Measurements from ENCODE around the gene ETFA. TPM values are rescaled to one million over a fixed set of nuclear protein-coding genes. Genes with fewer than 3 reads are reported as not detected.
A peak's percentile ranks its signal among the peaks of the same experiment; 100 is the strongest.

Gene ETFA
- total RNA-seq, 1 donor from 2014 or later: 81.2 TPM

DNA sequence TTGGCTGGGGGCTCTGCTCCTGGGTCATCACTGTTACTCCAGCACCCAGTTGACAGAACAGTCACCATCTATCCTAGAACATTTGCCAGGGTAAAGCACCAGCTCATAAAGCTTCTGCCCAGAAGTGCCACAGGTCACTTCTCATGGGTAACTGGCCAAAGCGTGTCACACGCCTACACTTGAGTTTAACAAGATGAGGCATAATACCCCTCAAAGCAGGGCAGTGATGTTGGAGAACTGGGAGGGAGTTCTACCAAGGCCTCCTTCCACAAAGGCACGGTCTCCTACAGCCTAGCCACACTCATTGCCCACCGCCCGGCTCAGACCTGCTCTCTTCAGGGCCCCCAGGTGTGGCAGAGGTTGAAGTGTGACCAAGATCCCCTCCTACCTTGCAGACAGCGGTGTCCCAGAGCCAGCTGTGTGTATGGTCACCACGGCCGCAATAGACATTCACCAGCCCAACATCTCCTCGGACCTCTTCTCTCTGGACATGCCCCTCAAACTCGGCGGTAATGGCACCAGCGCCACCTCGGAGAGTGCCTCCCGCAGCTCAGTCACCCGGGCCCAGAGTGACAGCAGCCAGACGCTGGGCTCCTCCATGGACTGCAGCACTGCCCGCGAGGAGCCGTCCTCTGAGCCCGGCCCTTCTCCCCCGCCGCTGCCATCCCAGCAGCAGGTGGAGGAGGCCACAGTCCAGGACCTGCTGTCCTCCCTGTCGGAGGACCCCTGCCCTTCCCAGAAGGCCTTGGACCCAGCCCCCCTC is 107.7 kb downstream of the ETFA start:
- peak in 1 of 2 donors; percentile 5 for ATAC-seq
- H3K36me3 ChIP-seq: peaks cover 15% of the 10 kb centered on the region

DNA sequence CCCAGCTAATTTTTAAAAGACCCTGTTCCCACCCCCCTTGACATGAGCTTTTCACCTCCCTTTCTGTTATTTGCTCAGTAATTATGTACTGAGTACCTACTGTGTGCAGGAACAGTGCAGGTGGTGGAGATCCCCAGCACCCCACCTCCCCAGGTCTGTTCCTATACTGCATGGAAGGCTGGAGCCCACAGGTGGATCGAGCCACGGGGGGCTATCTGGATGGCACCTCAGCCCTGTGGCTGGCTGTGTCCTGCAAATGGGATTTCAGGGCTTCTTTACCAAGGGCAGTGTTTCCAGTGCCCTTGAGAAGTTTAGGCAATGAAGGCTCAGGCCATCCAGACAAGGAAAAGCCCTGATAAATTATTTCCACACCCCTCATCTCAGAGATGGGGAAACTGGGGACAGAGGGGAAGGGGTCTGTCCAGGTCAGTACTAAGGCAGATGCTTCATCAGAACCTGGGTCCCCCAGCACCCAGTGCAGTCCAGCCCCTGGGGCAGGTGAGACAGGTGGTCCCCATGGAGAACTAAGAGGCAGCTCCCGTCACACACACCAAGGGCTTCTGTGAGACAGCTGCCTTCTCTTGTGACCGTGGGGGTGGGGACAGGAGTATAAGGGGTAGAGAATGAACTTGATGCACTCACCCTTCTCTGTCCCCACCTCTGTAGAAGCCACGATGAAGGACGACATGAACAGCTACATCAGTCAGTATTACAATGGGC is 109.6 kb downstream of the ETFA start:
- Histone ChIP-seq H3K9me3 (no peaks in the 10 kb centered on the region), H3K4me1 (peaks cover 4% of the 10 kb centered on the region), H3K4me3 (no peak overlapping the region), H3K27me3 (ENCODE audit: low read depth) (no peaks in the 10 kb centered on the region), H3K36me3 (peaks cover 5% of the 10 kb centered on the region), H3K27ac (no peak overlapping the region)
- DNase-seq (no peak), ATAC-seq (no peak)
- intact Hi-C loops (cut with DNase I): no loop called here
- TF ChIP-seq, protein P1, sequence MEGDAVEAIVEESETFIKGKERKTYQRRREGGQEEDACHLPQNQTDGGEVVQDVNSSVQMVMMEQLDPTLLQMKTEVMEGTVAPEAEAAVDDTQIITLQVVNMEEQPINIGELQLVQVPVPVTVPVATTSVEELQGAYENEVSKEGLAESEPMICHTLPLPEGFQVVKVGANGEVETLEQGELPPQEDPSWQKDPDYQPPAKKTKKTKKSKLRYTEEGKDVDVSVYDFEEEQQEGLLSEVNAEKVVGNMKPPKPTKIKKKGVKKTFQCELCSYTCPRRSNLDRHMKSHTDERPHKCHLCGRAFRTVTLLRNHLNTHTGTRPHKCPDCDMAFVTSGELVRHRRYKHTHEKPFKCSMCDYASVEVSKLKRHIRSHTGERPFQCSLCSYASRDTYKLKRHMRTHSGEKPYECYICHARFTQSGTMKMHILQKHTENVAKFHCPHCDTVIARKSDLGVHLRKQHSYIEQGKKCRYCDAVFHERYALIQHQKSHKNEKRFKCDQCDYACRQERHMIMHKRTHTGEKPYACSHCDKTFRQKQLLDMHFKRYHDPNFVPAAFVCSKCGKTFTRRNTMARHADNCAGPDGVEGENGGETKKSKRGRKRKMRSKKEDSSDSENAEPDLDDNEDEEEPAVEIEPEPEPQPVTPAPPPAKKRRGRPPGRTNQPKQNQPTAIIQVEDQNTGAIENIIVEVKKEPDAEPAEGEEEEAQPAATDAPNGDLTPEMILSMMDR (IDR thresholded peaks at IDR 0.05): no peak

More for the DNA sequence above, 107.7 kb downstream of the ETFA start:
- no peaks in the 10 kb centered on the region for H3K4me1 ChIP-seq
- DNase-seq: no peak
- H3K27ac ChIP-seq: no peak overlapping the region
- TF ChIP-seq, protein P1 (IDR thresholded peaks at IDR 0.05): no peak
- intact Hi-C loops (cut with DNase I): no loop called here
- no peak overlapping the region for H3K4me3 ChIP-seq
- no peaks in the 10 kb centered on the region for H3K9me3 ChIP-seq
- H3K27me3 ChIP-seq (ENCODE audit: low read depth): no peaks in the 10 kb centered on the region

DNA sequence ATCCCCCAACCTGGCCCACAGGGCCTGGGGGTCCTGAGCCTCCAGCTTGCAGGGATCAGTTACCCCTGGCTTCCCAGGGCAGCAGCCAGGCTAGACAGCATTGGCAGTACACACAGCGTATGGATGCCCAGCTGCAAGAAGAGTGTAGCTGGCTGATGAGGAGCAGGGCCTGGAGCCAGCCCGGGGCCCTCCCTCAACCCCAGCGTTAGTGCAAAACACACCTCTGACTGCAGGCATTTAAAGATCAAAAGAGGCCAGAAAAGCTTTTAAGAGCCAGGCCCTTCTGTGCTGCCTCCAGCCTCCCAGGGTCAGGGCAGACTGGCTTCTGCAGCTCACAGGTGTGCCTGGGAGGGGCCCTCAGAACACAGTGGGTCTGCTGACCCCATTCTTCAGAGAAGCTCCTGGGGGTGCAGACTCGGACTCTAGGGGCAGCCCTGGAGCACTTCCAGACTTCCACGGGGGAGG is 110.6 kb downstream of the ETFA start:
- TF ChIP-seq, protein P1 (IDR thresholded peaks at IDR 0.05): no peak
- Histone ChIP-seq H3K4me1 (peaks cover 8% of the 10 kb centered on the region), H3K36me3 (peaks cover 2% of the 10 kb centered on the region), H3K9me3 (no peaks in the 10 kb centered on the region), H3K27me3 (ENCODE audit: low read depth) (no peaks in the 10 kb centered on the region), H3K4me3 (no peak overlapping the region), H3K27ac (no peak overlapping the region)
- intact Hi-C loops (cut with DNase I): no loop called here
- DNase-seq (no peak), ATAC-seq (no peak)

DNA sequence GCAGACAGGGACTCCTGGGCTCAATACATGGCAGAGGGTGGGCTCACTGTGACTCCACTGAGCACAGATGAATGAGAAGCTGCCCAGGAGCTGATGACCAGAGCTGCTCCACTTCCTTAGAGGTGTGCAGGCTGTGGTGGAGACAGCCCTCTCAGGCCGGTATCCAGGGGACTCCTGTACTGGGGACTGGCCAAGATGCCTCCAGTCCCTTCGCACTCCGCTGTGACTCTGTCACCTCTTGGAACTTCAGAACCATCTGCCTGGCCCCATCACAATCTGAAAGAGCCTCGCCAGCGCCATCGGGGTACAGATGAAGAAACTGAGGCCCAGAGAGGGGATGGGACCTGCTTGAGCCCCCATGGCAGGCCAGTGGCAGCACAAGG is 111.2 kb downstream of the ETFA start:
- ATAC-seq (no peak), DNase-seq (no peak)
- H3K36me3 ChIP-seq: no peaks in the 10 kb centered on the region
- no peaks in the 10 kb centered on the region for H3K9me3 ChIP-seq
- intact Hi-C loops (cut with DNase I): no loop called here
- TF ChIP-seq, protein P1 (IDR thresholded peaks at IDR 0.05): no peak
- H3K27ac ChIP-seq: no peak overlapping the region
- no peak overlapping the region for H3K4me3 ChIP-seq
- no peaks in the 10 kb centered on the region for H3K27me3 ChIP-seq (ENCODE audit: low read depth)
- H3K4me1 ChIP-seq: peaks cover 8% of the 10 kb centered on the region

DNA sequence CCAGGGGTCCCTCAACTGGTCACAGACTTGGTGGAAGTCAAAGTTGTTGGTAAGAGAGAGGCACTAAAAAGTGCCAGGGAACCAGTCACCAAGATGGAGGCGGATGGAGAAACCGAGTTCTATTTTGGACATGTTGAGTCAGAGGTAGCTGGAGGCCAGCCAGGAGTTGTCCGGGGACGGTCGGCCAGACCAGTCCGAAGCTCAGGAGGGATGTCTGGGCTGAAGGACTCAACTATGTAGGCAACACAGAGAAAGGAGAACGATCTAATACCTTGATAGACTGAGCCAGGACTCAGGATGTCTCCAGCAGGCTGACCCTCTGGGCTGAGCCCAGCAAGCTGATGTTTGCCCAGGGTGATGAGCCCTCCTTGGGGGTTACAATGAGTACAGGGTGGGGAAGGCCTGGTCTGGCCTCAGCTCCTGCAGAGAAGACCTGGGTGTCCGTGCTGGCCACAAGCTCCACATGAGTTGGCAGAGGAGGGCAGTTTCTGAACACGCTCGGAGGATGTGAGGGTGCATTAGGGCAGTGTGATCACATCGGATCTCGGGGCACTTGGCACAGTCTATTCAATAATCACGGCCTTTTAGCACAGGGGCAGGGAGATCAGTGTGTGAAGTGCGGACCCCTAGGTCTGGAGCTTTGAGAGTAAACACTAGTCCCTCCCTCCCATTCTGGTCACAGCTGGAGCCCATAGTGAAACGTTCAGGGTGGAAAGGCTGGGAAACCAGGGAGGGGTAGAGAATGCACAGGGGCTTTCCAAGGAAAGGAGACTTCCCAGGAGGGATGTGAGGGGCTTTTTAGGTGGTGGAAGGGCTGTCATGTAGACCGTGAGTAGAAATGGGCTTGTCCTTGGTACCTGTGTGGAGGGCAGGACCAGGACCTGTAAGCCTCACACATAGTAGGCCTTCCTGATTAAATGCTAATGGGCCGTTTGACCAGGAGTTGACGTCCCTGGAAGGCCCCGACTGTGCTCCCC is 111.9 kb downstream of the ETFA start:
- DNase-seq: no peak
- no peak for ATAC-seq
- no peak overlapping the region for H3K4me3 ChIP-seq
- no peaks in the 10 kb centered on the region for H3K36me3 ChIP-seq
- H3K27me3 ChIP-seq (ENCODE audit: low read depth): no peaks in the 10 kb centered on the region
- peaks cover 8% of the 10 kb centered on the region for H3K4me1 ChIP-seq
- H3K9me3 ChIP-seq: no peaks in the 10 kb centered on the region
- intact Hi-C loops (cut with DNase I): no loop called here
- TF ChIP-seq, protein P1 (IDR thresholded peaks at IDR 0.05): no peak
- H3K27ac ChIP-seq: no peak overlapping the region

Data from lower lobe of right lung (tissue), 2 donors.